IMR-90 (cell line): ENCODE data around the gene COPZ2. TPM values are rescaled to one million over a fixed set of nuclear protein-coding genes. Genes with fewer than 3 reads are reported as not detected.
A peak's percentile ranks its signal among the peaks of the same experiment; 100 is the strongest.

Source experiments
- SMC3 ChIP-seq: fragments of 150-350 bp; IDR thresholded peaks from 2 replicates; pipeline ENCODE4 v1.6.1; 2016; ENCODE audit warnings: low read depth, mild to moderate bottlenecking, antibody characterized with exemption, low read length, moderate library complexity
- polyA plus RNA-seq, 3 experiments: library from polyadenylated mRNA; depleted of rRNA; stranded (reverse); fragments of >200 nt; gene quantifications; 2 replicates each; pipeline ENCODE4 v1.2.3, GENCODE V29; 2012; ENCODE audit warnings: low replicate concordance in 1 of 3
- total RNA-seq: library from RNA; depleted of rRNA; stranded (reverse); fragments of >200 nt; gene quantifications from 2 replicates; pipeline ENCODE4 v1.2.3, GENCODE V29; 2012
- TF ChIP-seq, protein P1 (sequence below): fragments of 150-350 bp; IDR thresholded peaks from 2 replicates; pipeline ENCODE4 v1.6.1; 2017; ENCODE audit warnings: mild to moderate bottlenecking, antibody characterized with exemption, low read length, low read depth

The COPZ2 gene
- total and polyA plus RNA-seq, 2 of the 4 experiments (the other 2 are of a cell fraction), result 41.0 to 86.1 TPM

DNA sequence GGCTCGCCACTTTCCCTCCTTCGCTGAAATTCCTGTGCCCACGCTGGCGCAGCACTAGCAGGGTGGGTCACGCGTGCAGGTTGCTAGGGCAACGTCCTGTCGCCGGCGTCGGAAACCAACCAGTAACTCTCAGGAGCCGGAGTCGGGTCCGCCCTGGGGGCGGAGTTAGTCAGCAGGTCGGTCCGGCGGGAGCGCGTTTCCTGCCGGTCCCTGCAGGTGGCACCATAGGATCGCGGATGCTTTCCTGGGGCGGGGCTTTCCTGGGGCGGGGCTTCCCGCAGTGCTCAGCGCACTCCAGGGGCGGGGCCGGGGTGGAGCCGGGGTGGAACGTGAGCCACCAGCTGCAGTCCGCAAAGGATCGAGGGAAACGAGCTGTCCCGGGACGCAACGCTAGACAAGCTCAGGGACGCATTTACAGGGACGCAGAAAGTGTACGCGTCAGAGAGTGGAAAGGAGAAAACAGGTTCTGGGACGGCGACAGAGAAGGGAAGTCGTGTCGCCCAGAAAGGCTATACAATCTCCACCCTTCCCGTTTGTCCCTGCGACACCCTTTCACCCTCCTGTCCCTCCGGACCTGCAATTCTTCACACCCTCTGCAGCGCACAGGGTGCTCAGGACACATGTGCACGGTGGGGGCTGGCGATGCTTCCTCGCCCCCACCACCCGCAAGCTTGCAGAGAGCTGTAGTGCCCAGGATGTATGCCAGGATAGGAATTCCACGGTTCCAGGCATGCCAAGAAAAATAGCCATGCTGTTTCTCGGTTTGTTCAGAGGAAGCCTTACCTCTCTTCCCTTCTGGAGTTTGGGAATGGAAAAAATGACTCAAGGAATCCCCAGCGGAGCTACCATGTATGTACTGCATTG lies 12.3 kb downstream of the COPZ2 start (continued):
- TF ChIP-seq, protein P1, sequence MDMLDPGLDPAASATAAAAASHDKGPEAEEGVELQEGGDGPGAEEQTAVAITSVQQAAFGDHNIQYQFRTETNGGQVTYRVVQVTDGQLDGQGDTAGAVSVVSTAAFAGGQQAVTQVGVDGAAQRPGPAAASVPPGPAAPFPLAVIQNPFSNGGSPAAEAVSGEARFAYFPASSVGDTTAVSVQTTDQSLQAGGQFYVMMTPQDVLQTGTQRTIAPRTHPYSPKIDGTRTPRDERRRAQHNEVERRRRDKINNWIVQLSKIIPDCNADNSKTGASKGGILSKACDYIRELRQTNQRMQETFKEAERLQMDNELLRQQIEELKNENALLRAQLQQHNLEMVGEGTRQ, result peak; percentile 87
- TF ChIP-seq SMC3, result peak; percentile 71
